HuH-7 (cell line): ENCODE data around the gene BBS2.
A peak's percentile ranks its signal among the peaks of the same experiment; 100 is the strongest.

ENCODE experiments used
- DNase-seq: peaks from one replicate; pipeline ENCODE4 v3.0.0; 2011; ENCODE audit warnings: low spot score

BBS2 gene

DNA sequence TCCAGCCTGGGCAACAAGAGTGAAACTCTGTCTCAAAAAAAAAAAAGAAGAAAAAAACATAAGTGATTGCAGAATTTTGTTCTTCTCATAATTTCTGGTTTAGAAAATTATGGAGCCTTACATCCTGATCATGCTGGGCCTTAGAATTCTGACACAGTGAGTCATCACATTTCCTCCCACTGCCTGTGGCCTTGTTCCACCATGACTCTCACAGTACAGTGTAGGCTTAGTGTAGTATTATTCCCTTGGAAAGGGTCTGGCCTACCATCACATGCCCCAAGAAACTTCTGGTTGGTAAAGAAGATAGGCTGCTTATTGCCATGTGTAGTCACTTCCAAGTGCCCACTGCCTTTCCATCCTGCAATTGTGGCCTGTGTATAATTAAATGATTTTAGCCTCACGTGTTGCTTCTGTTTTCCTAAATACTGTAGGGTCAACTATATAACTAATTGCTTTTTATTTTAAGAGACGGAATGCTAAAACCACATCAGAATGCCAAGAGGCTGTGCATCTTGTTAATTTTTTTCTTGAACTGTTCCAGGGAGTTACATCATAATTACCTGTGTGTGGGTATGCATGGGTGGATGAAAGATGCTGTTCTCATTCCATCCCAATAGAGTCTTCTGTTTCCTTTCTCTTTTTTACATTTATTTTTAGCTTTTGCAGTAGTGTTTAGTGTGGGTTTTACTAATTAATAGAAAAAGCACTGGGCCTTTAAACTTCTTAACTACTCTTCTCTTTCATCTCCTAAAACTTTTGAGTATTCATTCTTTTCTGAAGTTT is 42.5 kb downstream of the BBS2 start:
- no peak for DNase-seq

DNA sequence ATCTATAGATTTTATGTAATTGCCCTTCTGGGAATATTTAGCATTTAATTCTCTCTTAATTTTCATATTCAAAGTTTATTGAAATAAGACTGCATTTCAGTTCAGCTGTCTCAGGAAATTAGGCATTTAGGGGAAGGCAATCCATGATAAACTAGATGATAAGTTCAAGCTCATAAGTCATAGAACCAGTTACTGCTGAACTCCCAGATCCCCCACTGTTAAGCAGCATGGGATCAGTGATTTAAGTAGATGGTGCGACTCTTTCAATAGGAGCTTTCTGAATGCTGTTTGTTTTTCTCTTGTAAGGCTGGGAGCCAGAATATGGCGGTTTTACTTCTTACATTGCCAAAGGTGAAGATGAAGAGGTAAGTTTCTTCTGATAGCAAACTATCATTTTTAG is 44.6 kb downstream of the BBS2 start:
- DNase-seq, result no peak

DNA sequence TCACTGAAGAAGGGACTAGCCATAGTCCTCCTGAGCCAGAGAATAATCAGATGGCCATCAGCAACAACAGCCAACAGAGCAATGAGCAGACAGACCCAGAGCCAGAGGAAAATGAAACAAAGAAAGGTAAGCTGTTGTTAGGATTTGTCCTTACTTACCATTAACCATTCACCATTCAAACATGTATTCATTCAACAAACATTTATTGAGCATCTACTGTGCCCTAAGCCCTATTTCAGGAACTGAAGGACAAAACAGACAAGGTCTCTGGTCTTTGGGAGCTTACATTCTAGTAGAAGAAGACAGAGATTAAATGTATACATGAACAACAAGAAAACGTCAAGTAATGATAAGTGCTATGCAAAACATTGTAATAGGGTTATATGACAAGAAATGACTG is 49.2 kb downstream of the BBS2 start:
- DNase-seq, result no peak

DNA sequence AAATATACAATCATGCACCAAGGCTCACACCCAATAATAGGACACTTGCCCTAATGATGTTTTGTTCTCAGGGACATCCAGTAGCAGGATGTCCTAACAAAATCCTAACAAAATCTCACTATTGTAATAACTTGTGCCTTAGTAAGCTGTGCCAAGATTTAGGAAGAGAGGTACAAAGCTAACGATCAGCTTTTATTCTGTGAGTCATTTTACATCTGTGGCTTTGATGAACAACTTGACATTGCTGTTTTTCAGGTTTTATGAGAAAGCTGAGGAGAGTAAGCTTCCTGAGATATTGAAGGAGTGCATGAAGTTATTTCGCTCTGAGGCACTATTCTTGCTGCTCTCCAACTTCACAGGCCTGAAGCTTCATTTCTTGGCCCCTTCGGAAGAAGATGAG is 49.6 kb downstream of the BBS2 start:
- no peak for DNase-seq

DNA sequence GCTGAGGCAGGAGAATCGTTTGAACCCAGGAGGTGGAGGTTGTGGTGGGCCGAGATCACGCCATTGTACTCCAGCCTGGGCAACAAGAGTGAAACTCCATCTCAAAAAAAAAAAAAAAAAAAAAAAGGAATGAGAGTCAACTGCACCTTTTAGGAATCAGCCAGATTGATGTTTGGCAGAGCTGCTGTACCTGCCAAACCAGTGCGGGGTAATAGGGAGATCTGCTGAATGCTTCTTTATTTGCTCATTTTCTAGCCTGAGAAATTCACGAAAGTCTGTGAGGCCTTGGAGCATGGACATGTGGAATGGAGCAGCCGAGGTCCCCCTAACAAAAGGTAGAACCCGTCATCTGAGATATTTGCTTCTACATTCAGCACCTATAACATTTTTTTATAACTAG is 50.1 kb downstream of the BBS2 start:
- no peak for DNase-seq

DNA sequence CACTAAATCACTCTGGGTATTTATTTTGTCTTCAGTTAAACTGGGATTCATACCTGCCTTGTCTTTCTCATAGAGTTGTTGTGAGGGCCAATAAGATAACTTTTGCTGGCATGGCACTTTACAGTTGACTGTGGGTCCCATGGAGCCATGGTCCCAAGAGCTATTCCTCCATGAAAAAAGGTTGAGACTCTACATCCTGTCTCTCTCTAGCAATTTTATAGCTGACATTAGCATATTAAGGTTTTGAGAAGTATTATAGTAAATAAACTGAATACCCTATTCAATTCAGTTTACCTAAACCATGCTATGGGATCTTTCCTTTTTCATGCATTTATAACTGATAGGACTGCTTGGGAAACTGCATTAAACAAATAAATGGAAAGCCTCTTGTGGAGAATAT is 51.0 kb downstream of the BBS2 start:
- no peak for DNase-seq

DNA sequence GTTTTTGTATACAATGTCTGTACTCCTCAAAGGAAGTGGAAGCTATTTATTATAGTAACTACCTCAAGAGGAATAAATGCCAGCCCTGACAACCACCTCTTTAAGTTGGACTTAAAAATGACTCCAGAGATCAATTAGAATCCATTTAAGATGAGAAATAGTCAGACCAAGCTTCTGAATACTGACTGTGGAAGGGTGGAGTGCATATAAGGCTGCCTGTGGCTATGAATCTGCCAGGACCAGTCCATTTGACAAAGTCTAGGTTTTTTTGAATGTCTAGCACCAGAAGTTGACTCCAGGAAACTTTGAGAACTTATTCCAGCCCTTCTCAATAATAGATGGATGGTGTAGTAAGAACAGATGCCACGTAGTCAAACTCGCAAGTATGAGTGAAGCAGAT is 53.5 kb downstream of the BBS2 start:
- no peak for DNase-seq

DNA sequence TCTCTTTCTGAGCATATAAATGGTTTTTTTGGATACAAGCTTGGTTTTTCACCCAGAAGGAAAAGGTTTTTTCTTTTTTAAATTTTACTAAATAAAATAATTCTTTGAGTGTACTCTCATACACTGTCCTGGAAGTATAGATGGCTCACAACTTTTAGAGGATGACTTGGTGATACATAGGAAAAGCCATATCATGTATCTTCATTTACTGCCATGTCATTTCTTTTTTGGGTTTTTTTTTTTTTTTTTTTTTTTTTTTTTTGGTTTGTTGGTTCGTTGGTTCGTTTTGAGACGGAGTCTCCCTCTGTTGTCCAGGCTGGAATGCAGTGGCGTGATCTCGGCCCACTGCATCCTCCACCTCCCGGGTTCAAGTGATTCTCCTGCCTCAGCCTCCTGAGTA is 56.7 kb downstream of the BBS2 start:
- no peak for DNase-seq

DNA sequence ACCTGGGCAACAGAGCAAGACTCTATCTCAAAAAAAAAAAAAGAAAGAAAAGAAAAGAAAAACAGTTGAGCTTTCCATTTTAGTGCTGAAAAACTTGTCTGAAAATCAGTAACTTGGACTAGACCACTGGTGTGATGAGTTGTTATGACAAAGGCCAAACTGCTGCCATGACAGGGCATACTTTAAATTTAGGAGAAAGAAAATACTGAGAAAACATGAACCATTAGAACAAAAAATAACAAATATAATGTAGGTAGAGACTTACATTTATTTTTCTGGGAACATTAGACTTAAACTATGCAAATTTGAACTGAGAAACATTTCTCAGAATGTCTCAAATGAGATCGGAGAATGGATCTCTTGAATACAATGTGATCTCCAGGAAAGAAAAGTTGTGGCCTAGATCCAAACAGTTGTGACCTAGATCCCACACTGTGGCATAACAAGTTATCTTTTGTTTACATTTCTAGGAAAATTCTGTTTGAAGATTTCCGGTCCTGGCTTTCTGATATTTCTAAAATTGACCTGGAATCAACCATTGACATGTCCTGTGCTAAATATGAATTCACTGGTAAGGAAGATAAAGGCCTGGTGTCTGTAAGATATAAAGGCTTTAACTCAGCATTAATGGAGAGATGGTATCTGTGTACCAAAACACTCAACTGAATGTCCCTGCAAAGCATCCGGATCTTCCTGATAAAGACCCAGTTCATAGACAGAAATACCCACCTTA is 57.6 kb downstream of the BBS2 start:
- DNase-seq, result no peak

DNA sequence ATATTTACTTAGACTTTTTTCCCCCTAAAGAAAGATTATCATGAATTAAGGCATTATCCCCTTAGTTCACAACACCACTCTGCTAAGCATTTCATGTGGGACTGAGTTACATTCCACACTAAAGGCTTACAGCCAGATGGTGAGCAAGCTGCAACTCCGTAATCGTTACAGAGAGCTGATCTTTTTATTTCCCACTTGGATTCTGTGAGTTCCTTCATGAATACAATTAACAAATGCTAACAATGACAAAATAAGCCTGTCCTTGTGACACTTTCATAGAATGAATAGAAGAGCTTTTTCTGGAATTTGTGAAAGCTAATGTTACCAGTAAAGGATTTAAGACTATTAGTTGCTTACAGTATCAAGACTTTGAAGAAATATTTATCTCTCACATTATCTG is 59.7 kb downstream of the BBS2 start:
- DNase-seq, result no peak

DNA sequence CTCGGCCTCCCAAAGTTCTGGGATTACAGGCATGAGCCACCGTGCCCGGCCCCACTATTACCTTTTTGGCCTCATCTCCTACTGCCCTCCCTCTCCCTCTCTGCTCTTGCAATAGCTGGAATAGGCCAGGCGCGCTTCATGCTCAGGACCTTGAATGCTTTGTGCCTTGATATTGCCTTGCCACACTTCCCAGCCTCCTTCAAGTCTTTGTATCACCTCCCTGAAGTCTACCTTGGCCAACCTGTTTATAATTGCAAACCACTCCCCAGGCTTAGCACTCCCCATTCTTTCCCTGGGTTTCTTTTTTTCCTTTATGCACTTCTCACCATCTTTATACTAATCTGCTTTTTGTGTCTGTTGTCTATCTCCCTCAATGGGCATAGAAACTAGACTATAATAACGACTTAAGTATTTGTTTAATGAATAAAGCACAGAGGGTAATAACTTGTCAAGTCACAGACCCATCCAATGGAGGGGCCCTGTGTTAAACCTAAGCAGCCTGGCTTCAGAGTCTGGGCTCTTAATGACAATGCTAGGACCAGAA is 61.8 kb downstream of the BBS2 start:
- no peak for DNase-seq

DNA sequence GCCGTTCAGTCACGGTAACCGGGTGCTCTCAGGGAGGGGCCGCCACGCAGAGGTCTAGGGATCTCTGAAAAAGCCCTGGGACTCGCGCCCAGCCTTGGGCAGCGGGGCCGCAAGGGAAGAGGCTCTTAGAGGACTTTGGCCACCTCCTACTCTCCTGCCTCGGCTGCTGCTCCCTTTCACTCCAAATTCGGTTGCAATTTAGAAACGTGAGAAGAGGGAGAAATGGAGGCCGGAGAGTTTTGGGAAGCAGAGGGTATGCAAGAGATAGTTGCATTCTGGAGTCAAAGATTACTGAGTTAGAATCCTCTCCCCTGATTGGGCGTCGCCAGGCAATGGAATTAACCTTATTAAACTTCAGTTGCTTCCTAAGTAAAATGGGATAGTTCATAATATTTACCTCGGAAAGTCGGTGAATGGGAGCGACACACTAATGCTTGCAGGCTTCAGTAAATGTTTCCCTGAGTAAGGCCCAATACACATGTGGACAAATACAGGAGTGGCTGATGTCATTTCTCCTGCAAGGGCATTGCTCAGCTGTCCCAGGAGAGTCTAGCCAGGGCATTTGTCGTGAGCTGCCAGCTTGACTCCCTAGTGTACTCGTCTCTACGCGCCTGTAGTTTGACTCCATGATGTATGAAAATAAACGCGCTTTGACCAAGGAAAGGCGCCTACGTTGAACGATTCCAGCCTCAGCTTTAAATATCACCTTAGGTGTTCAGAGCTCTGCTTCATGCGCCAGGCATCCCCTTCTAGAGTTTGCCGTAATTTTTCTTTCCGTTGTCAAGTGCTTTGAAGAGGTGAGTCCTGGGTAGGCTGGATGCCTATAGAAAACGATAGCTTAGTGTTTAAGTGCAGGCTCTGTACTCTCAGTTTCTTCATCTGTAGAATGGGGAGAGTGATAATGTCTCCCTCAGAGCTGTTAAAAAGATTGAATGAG is 67.8 kb downstream of the BBS2 start:
- peak; percentile 6 for DNase-seq

DNA sequence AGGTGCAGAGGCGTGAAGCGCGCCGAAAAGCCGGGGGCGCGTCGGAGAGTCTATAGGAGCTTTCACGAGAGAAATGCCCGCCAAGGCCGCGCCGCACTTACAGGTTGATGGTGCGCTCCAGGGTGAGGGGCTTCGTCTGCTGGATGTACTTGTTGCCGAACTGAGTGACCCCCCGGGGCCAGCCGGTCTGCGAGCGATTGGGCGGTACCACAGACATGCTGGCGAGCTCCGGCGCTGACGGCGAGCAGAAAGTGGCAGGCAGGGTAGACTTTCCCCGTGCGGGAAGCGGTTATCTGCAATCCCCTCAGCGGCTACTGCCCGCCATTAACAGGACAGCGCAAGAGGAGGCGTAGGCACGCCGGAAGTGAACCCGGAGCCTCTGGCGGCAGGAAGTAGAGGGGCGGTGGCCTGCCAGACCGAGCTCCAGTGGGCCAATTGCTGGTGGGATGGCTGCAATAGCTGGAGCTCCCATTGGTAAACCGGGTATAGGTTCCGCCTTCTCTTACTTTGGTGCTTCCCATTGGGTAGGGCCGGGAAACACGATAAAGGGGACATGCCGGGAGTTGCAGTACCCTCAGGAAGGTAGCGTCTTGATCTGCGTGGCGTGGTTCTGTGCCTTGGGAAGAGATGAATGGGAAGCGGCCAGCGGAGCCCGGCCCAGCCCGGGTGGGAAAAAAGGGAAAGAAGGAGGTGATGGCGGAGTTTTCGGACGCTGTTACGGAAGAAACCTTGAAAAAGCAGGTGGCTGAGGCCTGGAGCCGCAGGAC is 68.7 kb downstream of the BBS2 start, which contains the start of the genes NUDT21 and OGFOD1:
Gene NUDT21 (minus strand): TSS at position 347 of the 767 bp plus-strand sequence. CDS start 130 bp downstream, at position 217.
Gene OGFOD1 (plus strand): TSS at position 569 of the 767 bp plus-strand sequence. CDS start 59 bp downstream, at position 628.
- peak; percentile 90 for DNase-seq

DNA sequence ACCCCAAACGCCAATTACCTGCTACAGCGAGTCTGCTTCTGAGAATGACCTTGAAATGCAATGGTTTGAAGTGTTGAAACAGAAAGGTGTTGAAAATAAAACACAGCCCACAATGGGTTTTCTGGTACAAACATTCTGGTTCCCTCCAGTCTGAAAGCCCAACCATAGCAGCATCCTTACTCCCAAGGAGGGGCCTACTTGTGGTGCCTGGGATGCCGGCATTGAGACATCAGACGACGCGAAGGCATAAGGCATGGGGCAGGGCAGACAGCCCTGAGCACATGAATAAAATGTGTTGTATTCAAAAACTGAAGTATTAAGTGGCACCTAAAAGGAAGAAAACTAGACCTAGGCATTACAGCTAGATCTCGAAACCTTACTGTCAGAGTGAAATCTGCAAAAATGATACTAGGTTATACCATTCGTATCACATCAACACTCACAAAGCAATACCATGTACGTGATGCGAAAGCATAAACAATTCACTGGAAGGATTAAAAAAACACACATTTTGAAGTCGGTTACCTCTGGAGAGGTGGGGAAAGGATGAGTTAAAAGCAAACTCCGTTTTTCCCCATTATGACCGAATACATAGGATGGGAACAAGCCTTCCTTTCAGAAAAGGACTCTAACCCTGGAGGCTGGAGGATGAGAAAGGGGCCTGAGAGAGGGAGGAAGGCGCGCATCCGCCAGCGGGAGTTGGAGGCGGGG is 69.4 kb downstream of the BBS2 start:
- peak; percentile 4 for DNase-seq

DNA sequence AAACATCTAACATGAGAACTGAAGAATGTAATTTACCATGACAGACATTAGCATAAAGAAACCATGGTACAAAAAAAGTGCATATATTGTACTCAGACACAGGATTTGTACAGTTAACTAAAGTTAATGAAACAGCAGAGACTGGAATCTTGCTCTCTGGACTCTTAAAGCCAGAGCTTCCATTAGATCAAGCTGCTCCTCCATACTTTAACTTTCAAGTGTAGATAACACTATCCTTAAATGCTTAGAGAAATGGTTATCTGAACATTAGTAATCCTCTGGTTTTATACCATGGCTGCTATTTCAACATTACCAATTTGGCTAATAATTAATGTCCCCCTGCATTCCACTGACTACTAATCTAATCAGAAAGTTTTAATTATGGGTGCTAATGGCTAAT is 71.8 kb downstream of the BBS2 start:
- no peak for DNase-seq

DNA sequence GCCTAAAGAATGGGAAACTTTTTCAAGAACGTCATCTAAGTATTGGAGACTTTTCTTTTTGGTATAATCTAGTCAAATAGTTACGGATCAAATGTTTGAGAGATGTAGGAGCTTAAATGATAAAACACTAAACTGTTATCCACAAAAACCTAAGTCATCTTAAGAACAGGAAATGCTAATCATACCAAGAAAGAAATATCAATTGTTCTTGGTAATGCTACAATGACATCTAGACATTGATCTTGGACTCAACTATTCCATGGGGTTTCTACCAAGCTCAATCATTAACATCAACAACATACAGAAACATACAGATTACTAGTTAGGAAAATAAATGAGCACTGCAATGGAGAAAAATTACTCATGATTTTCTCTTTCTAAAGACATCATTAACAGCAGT is 72.5 kb downstream of the BBS2 start:
- DNase-seq, result no peak

DNA sequence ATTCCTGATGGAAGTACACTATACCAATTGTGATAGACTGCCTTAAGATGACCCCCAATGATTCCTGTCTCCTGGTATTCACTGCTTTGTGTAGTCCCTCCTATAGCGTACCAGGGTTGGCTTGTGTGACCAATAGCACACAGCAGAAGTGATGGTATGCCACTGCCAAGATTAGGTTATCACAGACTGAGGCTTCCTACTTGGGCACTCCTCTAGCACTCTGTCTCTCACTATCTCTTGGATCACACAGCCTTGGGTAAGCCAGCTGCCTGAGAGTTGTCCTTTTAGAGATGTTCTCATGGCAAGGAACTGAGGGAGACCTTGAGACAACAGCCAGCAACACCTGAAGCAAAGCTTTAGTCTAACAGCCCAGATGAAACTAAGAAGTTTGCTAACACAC is 81.8 kb downstream of the BBS2 start:
- DNase-seq, result no peak

DNA sequence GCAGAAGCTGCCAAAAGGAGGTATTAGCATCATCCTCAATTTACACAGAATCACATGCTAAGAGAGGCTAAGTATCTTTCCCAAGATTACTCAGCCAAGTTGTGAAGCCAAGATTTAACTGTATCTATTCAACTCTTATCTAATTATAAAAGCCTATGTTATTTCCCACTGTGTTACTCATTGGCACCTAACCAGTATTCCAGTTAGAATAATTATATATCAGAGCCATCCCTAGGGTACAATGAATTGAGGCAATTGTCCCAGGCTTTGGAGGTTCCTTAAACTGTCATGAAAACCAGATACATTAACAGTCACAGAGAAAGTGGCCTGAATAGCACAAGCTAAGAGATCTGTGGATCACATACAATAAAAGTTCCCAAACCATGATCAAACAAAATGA is 83.6 kb downstream of the BBS2 start:
- no peak for DNase-seq
